A673 (cell line): ENCODE data around the gene EFCAB7. TPM values are rescaled to one million over a fixed set of nuclear protein-coding genes. Genes with fewer than 3 reads are reported as not detected.

Experiments
- BruUV-seq: library from RNA; stranded (reverse); fragments of 400-500 nt; replicated peaks from 2 replicates; lab custom pipeline; 2021; lab: Mats Ljungman, UMichigan
- CTCF ChIA-PET: fragments of 300-600 bp; sonication (Branson Sonifier 250); formaldehyde crosslinking; loops from one replicate; lab custom pipeline; 2022; ENCODE audit warnings: antibody characterized with exemption; lab: Charles Lee
- POLR2A ChIA-PET: fragments of 300-600 bp; sonication (Branson Sonifier 250); formaldehyde crosslinking; loops from one replicate; lab custom pipeline; 2022; ENCODE audit warnings: antibody characterized with exemption; ENCODE audit not compliant: low non-redundant PET; lab: Charles Lee
- DNase-seq: peaks from one replicate; pipeline ENCODE4 v3.0.0-alpha.2; 2015; ENCODE audit warnings: low spot score
- H3K27ac ChIP-seq: fragments of 200-600 bp; sonication (generic); 2 replicates; pipeline ENCODE4 v1.5.1; 2016; ENCODE audit warnings: mixed run types, low read depth, mild to moderate bottlenecking, mixed read lengths, antibody characterized with exemption, low read length; ENCODE audit not compliant: poor library complexity, severe bottlenecking
- H3K27me3 ChIP-seq: fragments of 200-600 bp; sonication (generic); replicated peaks from 2 replicates; pipeline ENCODE4 v1.6.1; 2017; ENCODE audit warnings: mixed run types, low read depth, mild to moderate bottlenecking, mixed read lengths, antibody characterized with exemption, low read length; ENCODE audit not compliant: insufficient read depth, poor library complexity
- H3K36me3 ChIP-seq: fragments of 200-600 bp; sonication (generic); 2 replicates; pipeline ENCODE4 v1.6.1; 2016; ENCODE audit warnings: mixed run types, mild to moderate bottlenecking, mixed read lengths, antibody characterized with exemption, low read length; ENCODE audit not compliant: insufficient read depth, poor library complexity, severe bottlenecking
- H3K4me1 ChIP-seq: fragments of 200-600 bp; sonication (generic); 2 replicates; pipeline ENCODE4 v1.6.1; 2017; ENCODE audit warnings: mixed run types, mild to moderate bottlenecking, mixed read lengths, antibody characterized with exemption, low read length; ENCODE audit not compliant: insufficient read depth, poor library complexity, severe bottlenecking
- H3K4me3 ChIP-seq: fragments of 200-600 bp; sonication (generic); 2 replicates; pipeline ENCODE4 v1.5.1; 2016; ENCODE audit warnings: low read depth, mixed run types, mild to moderate bottlenecking, mixed read lengths, low read length; ENCODE audit not compliant: poor library complexity, severe bottlenecking
- H3K9me3 ChIP-seq: fragments of 200-600 bp; sonication (generic); 2 replicates; pipeline ENCODE4 v1.6.1; 2016; ENCODE audit warnings: mixed run types, low read depth, mild to moderate bottlenecking, mixed read lengths, antibody characterized with exemption, low read length; ENCODE audit not compliant: poor library complexity, severe bottlenecking
- CTCF ChIP-seq: fragments of 300-800, 200-600 bp; sonication (generic); conservative IDR thresholded peaks from 2 replicates; pipeline ENCODE4 v1.5.1; 2017; ENCODE audit warnings: low read depth, mild to moderate bottlenecking, antibody characterized with exemption, low read length, moderate library complexity, mixed read lengths
- EZH2 ChIP-seq: fragments of 200-600 bp; sonication (generic); IDR thresholded peaks from 2 replicates; pipeline ENCODE4 v1.6.1; 2017; ENCODE audit warnings: borderline replicate concordance, low read depth, mild to moderate bottlenecking, mixed read lengths, antibody characterized with exemption, low read length; ENCODE audit not compliant: poor library complexity, severe bottlenecking
- intact Hi-C: fragments of 100-400 bp; cut with micrococcal nuclease; formaldehyde crosslinking; loops from one replicate; pipeline ENCODE4 v1.10.0; 2022; ENCODE audit not compliant: unreplicated experiment
- total RNA-seq: library from RNA; stranded (reverse); gene quantifications from 2 replicates; pipeline ENCODE4 v1.2.3, GENCODE V29; 2021

EFCAB7 gene
- total RNA-seq, 1 experiment from 2014 or later: 21.6 TPM

- H3K36me3 ChIP-seq: no peaks in the 10 kb centered on the region
- CTCF ChIA-PET: no interaction called here
- no peak for DNase-seq
- BruUV-seq: no TSS peak
- H3K9me3 ChIP-seq: no peaks in the 10 kb centered on the region
- intact Hi-C loops: no loop called here
- TF ChIP-seq EZH2 (no peak), CTCF (no peak)
- no peak overlapping the region for H3K4me3 ChIP-seq
- H3K27me3 ChIP-seq: no peaks in the 10 kb centered on the region
- no peaks in the 10 kb centered on the region for H3K4me1 ChIP-seq
- POLR2A ChIA-PET: no interaction called here
- no peak overlapping the region for H3K27ac ChIP-seq
Measured at GRCh38 chr1:63595435-63595834, 72.1 kb downstream of the EFCAB7 start.

- DNase-seq: no peak
- no peak overlapping the region for H3K4me3 ChIP-seq
- H3K9me3 ChIP-seq: no peaks in the 10 kb centered on the region
- peaks cover 17% of the 10 kb centered on the region for H3K4me1 ChIP-seq
- no peak overlapping the region for H3K27ac ChIP-seq
- no TSS peak for BruUV-seq
- ChIA-PET POLR2A (no interaction called here), CTCF (no interaction called here)
- no peaks in the 10 kb centered on the region for H3K27me3 ChIP-seq
- TF ChIP-seq EZH2: no peak
- no peak for TF ChIP-seq CTCF
- H3K36me3 ChIP-seq: no peaks in the 10 kb centered on the region
- intact Hi-C loops: no loop called here
Measured at GRCh38 chr1:63599799-63600198, 76.5 kb downstream of the EFCAB7 start.

- H3K9me3 ChIP-seq: no peaks in the 10 kb centered on the region
- intact Hi-C loops: no loop called here
- no TSS peak for BruUV-seq
- H3K27ac ChIP-seq: no peak overlapping the region
- peaks cover 17% of the 10 kb centered on the region for H3K4me1 ChIP-seq
- TF ChIP-seq EZH2 (no peak), CTCF (no peak)
- no peaks in the 10 kb centered on the region for H3K27me3 ChIP-seq
- no peak overlapping the region for H3K4me3 ChIP-seq
- ChIA-PET POLR2A (no interaction called here), CTCF (no interaction called here)
- H3K36me3 ChIP-seq: no peaks in the 10 kb centered on the region
- no peak for DNase-seq
Measured at GRCh38 chr1:63600248-63600647, 76.9 kb downstream of the EFCAB7 start.
